Neuronal stem cell (in vitro differentiated cells): Measurements from ENCODE around the gene UGT1A9.

Experiments
- DNase-seq: peaks from one replicate; pipeline ENCODE4 v3.0.0-alpha.2; 2013; ENCODE audit warnings: low spot score
- H2AFZ ChIP-seq: one replicate; pipeline ENCODE4 v1.6.1; 2013; ENCODE audit warnings: mild to moderate bottlenecking, low read length, inconsistent platforms
- H2AK5ac ChIP-seq: 2 replicates; pipeline ENCODE4 v1.6.1; 2013; ENCODE audit warnings: low read depth, mild to moderate bottlenecking, inconsistent platforms, low read length, moderate library complexity, mixed read lengths
- H2BK120ac ChIP-seq: 2 replicates; pipeline ENCODE4 v1.6.1; 2013; ENCODE audit warnings: low read depth, mild to moderate bottlenecking, inconsistent platforms, low read length, moderate library complexity, mixed read lengths
- H2BK12ac ChIP-seq: one replicate; pipeline ENCODE4 v1.6.1; 2013; ENCODE audit warnings: low read length, inconsistent platforms
- H2BK15ac ChIP-seq: 2 replicates; pipeline ENCODE4 v1.6.1; 2013; ENCODE audit warnings: mild to moderate bottlenecking, low read length, inconsistent platforms, mixed read lengths
- H2BK5ac ChIP-seq: one replicate; pipeline ENCODE4 v1.6.1; 2013; ENCODE audit warnings: inconsistent platforms, mild to moderate bottlenecking, low read length, moderate library complexity
- H3K14ac ChIP-seq: one replicate; pipeline ENCODE4 v1.6.1; 2013; ENCODE audit warnings: low read length, inconsistent platforms
- H3K18ac ChIP-seq: 2 replicates; pipeline ENCODE4 v1.6.1; 2013; ENCODE audit warnings: low read length, inconsistent platforms
- H3K23ac ChIP-seq: 2 replicates; pipeline ENCODE4 v1.6.1; 2013; ENCODE audit warnings: low read depth, mild to moderate bottlenecking, mixed read lengths, low read length, inconsistent platforms; ENCODE audit not compliant: poor library complexity
- H3K27ac ChIP-seq: replicated peaks from 3 replicates; pipeline ENCODE4 v1.5.1; 2013; ENCODE audit warnings: low read length, inconsistent platforms
- H3K27me3 ChIP-seq, 3 experiments: 2 replicates each; pipeline ENCODE4 v1.6.1; 2013; ENCODE audit warnings: low read length in 3 of 3, mild to moderate bottlenecking in 2 of 3, inconsistent platforms in 1 of 3, low read depth in 1 of 3, mixed read lengths in 1 of 3, moderate library complexity in 1 of 3; ENCODE audit not compliant: control insufficient read depth in 3 of 3, insufficient read depth in 3 of 3
- H3K36me3 ChIP-seq, 2 donors: replicated peaks in 1 of 2; 2 replicates each; pipeline ENCODE4 v1.6.1; 2013; ENCODE audit warnings: low read length in 2 of 2; ENCODE audit not compliant: control insufficient read depth in 2 of 2, insufficient read depth in 2 of 2
- H3K4ac ChIP-seq: 2 replicates; pipeline ENCODE4 v1.6.1; 2013; ENCODE audit warnings: inconsistent platforms, mild to moderate bottlenecking, low read length, moderate library complexity
- H3K4me1 ChIP-seq, 2 donors: 1 replicate in 1 of 2; 2 replicates in 1 of 2; pipeline ENCODE4 v1.6.1; 2013; ENCODE audit warnings: low read length in 2 of 2, low read depth in 1 of 2; ENCODE audit not compliant: control insufficient read depth in 2 of 2, insufficient read depth in 1 of 2
- H3K4me2 ChIP-seq: one replicate; pipeline ENCODE4 v1.6.1; 2013; ENCODE audit warnings: mild to moderate bottlenecking, low read length, inconsistent platforms; ENCODE audit not compliant: insufficient read depth, poor library complexity, severe bottlenecking
- H3K4me3 ChIP-seq, 2 donors: 2 replicates each; pipeline ENCODE4 v1.5.1; 2013; ENCODE audit warnings: low read length in 2 of 2, mild to moderate bottlenecking in 2 of 2, inconsistent platforms in 1 of 2, moderate library complexity in 1 of 2
- H3K79me1 ChIP-seq: one replicate; pipeline ENCODE4 v1.6.1; 2013; ENCODE audit warnings: low read depth, mild to moderate bottlenecking, inconsistent platforms, low read length, moderate library complexity
- H3K9ac ChIP-seq: one replicate; pipeline ENCODE4 v1.6.1; 2013; ENCODE audit warnings: mild to moderate bottlenecking, low read depth, low read length, inconsistent platforms; ENCODE audit not compliant: poor library complexity
- H3K9me3 ChIP-seq, 2 donors: replicated peaks in 1 of 2; 2 replicates each; pipeline versions ENCODE3 to v1.6.1; 2013; ENCODE audit warnings: low read length in 2 of 2, mild to moderate bottlenecking in 2 of 2, inconsistent platforms in 1 of 2, low read depth in 1 of 2, mixed read lengths in 1 of 2, moderate library complexity in 1 of 2; ENCODE audit not compliant: control insufficient read depth in 2 of 2, insufficient read depth in 1 of 2
- H4K8ac ChIP-seq: one replicate; pipeline ENCODE4 v1.6.1; 2013; ENCODE audit warnings: low read depth, mild to moderate bottlenecking, inconsistent platforms, low read length, moderate library complexity
- H4K91ac ChIP-seq: one replicate; pipeline ENCODE4 v1.6.1; 2013; ENCODE audit warnings: low read length, low read depth, mild to moderate bottlenecking, inconsistent platforms; ENCODE audit not compliant: poor library complexity
- WGBS, 2 donors: extraction: QIAGEN DNeasy Blood & Tissue Kit; methylation state at CpG; one replicate each; pipeline ENCODE4 v1.1.7; 2013; ENCODE audit warnings: missing lambda C conversion rate in 2 of 2, mixed read lengths in 1 of 2; ENCODE audit not compliant: insufficient read length in 2 of 2, insufficient replicate concordance in 1 of 2; ENCODE audit errors: extremely low coverage in 2 of 2; 5-methylcytosine and 5-hydroxymethylcytosine counted together

Gene UGT1A9

DNA sequence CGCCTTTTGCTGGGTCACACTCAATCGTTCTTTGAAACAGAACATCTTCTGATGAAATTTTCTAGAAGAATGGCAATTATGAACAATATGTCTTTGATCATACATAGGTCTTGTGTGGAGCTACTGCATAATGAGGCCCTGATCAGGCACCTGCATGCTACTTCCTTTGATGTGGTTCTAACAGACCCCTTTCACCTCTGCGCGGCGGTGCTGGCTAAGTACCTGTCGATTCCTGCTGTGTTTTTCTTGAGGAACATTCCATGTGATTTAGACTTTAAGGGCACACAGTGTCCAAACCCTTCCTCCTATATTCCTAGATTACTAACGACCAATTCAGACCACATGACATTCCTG is 41.5 kb downstream of the UGT1A9 start:
- H3K79me1 ChIP-seq = no peaks in the 10 kb centered on the region
- no peak for DNase-seq
- no peak overlapping the region for H3K4me2 ChIP-seq
- H3K18ac ChIP-seq = no peak overlapping the region
- no peak overlapping the region for H3K23ac ChIP-seq
- H2BK5ac ChIP-seq = no peak overlapping the region
- H3K4me1 ChIP-seq = peaks cover 0 to 7% of the 10 kb centered on the region in 2 donors
- no peak overlapping the region for H3K27ac ChIP-seq
- no peak overlapping the region for H2AFZ ChIP-seq
- no CpG with 5 or more reads among the region's 7 CpGs for WGBS, 2 donors
- H3K27me3 ChIP-seq = no peaks in the 10 kb centered on the region
- H4K91ac ChIP-seq = no peak overlapping the region
- H3K36me3 ChIP-seq = no peaks in the 10 kb centered on the region
- no peak overlapping the region for H2AK5ac ChIP-seq
- H3K4ac ChIP-seq = no peak overlapping the region
- no peak overlapping the region for H3K14ac ChIP-seq
- no peak overlapping the region for H3K9ac ChIP-seq
- H2BK120ac ChIP-seq = no peak overlapping the region
- H3K4me3 ChIP-seq = no peak overlapping the region
- no peak overlapping the region for H2BK15ac ChIP-seq
- H2BK12ac ChIP-seq = no peak overlapping the region
- H4K8ac ChIP-seq = no peak overlapping the region
- H3K9me3 ChIP-seq = no peaks in the 10 kb centered on the region

DNA sequence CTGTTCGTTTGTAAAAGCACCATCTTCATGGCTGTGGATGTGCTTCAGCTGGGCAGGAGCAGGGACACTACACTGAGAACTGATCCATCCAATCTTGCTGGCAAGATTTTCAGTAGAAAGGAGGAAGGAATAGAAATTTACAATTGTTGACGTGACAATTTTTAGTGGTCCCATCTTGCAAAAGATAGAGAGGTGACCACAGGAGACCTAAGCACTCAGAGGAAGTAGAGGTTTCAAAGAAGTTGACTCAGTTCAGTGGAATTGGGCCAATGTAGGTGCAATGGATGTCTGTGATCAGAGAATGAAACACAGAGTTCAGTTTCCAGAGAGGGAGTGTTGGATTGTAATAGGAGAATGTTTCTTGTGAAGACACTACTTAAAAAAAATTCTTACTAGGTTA is 42.4 kb downstream of the UGT1A9 start:
- Histone ChIP-seq H3K18ac (no peak overlapping the region), H4K91ac (no peak overlapping the region), H2AFZ (no peak overlapping the region), H2BK5ac (no peak overlapping the region), H3K14ac (no peak overlapping the region), H3K79me1 (no peaks in the 10 kb centered on the region), H3K4me1 (peaks cover 0 to 7% of the 10 kb centered on the region in 2 donors), H2AK5ac (no peak overlapping the region), H3K4me3 (no peak overlapping the region), H2BK12ac (no peak overlapping the region), H3K27me3 (no peaks in the 10 kb centered on the region), H3K9ac (peak overlapping the region; percentile 63), H4K8ac (no peak overlapping the region), H3K23ac (no peak overlapping the region), H3K4me2 (no peak overlapping the region), H3K36me3 (no peaks in the 10 kb centered on the region), H2BK15ac (no peak overlapping the region), H3K9me3 (no peaks in the 10 kb centered on the region), H2BK120ac (no peak overlapping the region), H3K27ac (no peak overlapping the region), H3K4ac (no peak overlapping the region)
- no CpG with 5 or more reads among the region's 2 CpGs for WGBS, 2 donors
- DNase-seq = no peak

DNA sequence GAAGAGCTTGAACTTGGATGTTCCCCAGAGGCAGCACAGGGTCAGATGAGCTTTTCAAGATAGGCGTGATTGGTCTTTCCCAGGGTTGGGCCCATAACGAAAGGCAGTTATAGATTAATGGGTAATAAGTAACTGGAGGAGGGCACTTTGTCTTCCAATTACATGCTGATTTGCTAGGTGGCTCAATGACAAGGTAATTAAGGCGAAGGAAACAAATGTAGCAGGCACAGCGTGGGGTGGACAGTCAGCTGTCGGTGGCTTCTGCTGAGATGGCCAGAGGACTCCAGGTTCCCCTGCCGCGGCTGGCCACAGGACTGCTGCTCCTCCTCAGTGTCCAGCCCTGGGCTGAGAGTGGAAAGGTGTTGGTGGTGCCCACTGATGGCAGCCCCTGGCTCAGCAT is 46.9 kb downstream of the UGT1A9 start, which contains the start of gene UGT1A4:
UGT1A4 (plus strand) TSS at position 185 of the 400 bp plus-strand sequence; CDS start at position 270, 85 bp downstream.
- Histone ChIP-seq H3K14ac (no peak within 1 kb of the TSS), H3K79me1 (no peaks in the 10 kb centered on the region), H4K8ac (no peak within 1 kb of the TSS), H2BK15ac (no peak within 1 kb of the TSS), H3K9ac (no peak within 1 kb of the TSS), H2AK5ac (no peak within 1 kb of the TSS), H3K4me1 (peaks cover 0 to 7% of the 10 kb centered on the region in 2 donors), H2BK5ac (no peak within 1 kb of the TSS), H3K9me3 (peaks cover 0 to 3% of the 10 kb centered on the region in 2 donors), H2BK12ac (no peak within 1 kb of the TSS), H3K4me2 (no peak within 1 kb of the TSS), H3K4me3 (no peak within 1 kb of the TSS), H3K23ac (no peak within 1 kb of the TSS), H4K91ac (no peak within 1 kb of the TSS), H2AFZ (no peak within 1 kb of the TSS), H3K4ac (no peak within 1 kb of the TSS), H3K27me3 (peaks cover 0 to 3% (median 0%) of the 10 kb centered on the region in 3 experiments), H3K36me3 (no peaks in the 10 kb centered on the region), H2BK120ac (no peak within 1 kb of the TSS), H3K18ac (peak within 1 kb of the TSS; percentile 22), H3K27ac (no peak within 1 kb of the TSS)
- no CpG with 5 or more reads among the region's 7 CpGs for WGBS, 2 donors
- DNase-seq = no peak

GRCh38 chr2:233728723-233729301 is 57.1 kb downstream of the UGT1A9 start, which contains the start of gene UGT1A3:
Gene UGT1A3, plus strand, starts transcription at chr2:233729042. Its CDS starts 85 bp downstream, at chr2:233729127.
- Histone ChIP-seq H2BK5ac (no peak within 1 kb of the TSS), H3K4me2 (no peak within 1 kb of the TSS), H3K23ac (no peak within 1 kb of the TSS), H3K27me3 (no peaks in the 10 kb centered on the region), H2BK12ac (no peak within 1 kb of the TSS), H3K9me3 (no peaks in the 10 kb centered on the region), H4K91ac (no peak within 1 kb of the TSS), H3K27ac (no peak within 1 kb of the TSS), H3K36me3 (no peaks in the 10 kb centered on the region), H3K4me1 (no peaks in the 10 kb centered on the region), H2AFZ (no peak within 1 kb of the TSS), H3K14ac (no peak within 1 kb of the TSS), H2AK5ac (no peak within 1 kb of the TSS), H3K79me1 (no peaks in the 10 kb centered on the region), H3K4ac (no peak within 1 kb of the TSS), H4K8ac (no peak within 1 kb of the TSS), H3K18ac (no peak within 1 kb of the TSS), H3K4me3 (no peak within 1 kb of the TSS), H2BK15ac (no peak within 1 kb of the TSS), H2BK120ac (no peak within 1 kb of the TSS), H3K9ac (no peak within 1 kb of the TSS)
- no CpG with 5 or more reads among the region's 8 CpGs for WGBS, 2 donors
- no peak for DNase-seq
